ENCODE measurements around the gene CCDC142. TPM values are rescaled to one million over a fixed set of nuclear protein-coding genes. Genes with fewer than 3 reads are reported as not detected.
A peak's percentile ranks its signal among the peaks of the same experiment; 100 is the strongest.

CCDC142 gene
- total and polyA plus RNA-seq, 9 of the 15 experiments (the other 6 are each of a cell fraction or from before 2014, with no cell fraction given) = 0.55 to 11.7 (median 7.2) TPM

GRCh38 chr2:74436848-74437695 lies 45.7 kb downstream of the CCDC142 start:
- ChIA-PET POLR2A (interaction anchor here (1.0 kb wide), 1 partner anchor 17 kb away, joined by 5 read pairs; the partner anchor contains the start of gene INO80B), CTCF (ENCODE audit: low intra/inter-chr PET ratio) (no interaction called here)
- peaks cover 16 to 42% of the 10 kb centered on the region in 2 experiments; a peak in 4 of 5 replicates for H3K4me1 ChIP-seq (replicated peaks in 1 of 2; ENCODE audit: control insufficient read depth in 2 of 2, insufficient read depth in 2 of 2, low read length in 2 of 2)
- no peaks in the 10 kb centered on the region for H3K36me3 ChIP-seq (ENCODE audit: control insufficient read depth, insufficient read depth, low read length)
- peak overlapping the region in 1 of 2 experiments; percentile 54; a peak in 2 of 4 replicates for H3K9ac ChIP-seq (ENCODE audit: insufficient read depth in 1 of 2, low read depth in 2 of 2, low read length in 2 of 2)
- no peaks in the 10 kb centered on the region for H3K9me1 ChIP-seq (ENCODE audit: control insufficient read depth, insufficient read depth, low read length)
- no peak for FAIRE-seq
- no peaks in the 10 kb centered on the region for H4K20me1 ChIP-seq (replicated peaks; ENCODE audit: control insufficient read depth, insufficient read depth, low read length)
- no peak overlapping the region for H3K4me3 ChIP-seq
- no TSS peak for BruUV-seq (replicated peaks)
- in situ Hi-C loops (cut with MboI) (no loop called here), intact Hi-C loops (cut with micrococcal nuclease) (no loop called here)
- H3K9me3 ChIP-seq (replicated peaks; ENCODE audit: control insufficient read depth, insufficient read depth, low read depth, low read length) = no peaks in the 10 kb centered on the region
- no peak overlapping the region for H3K27ac ChIP-seq (ENCODE audit: extremely low read depth, low read depth, low read length)
- no peak overlapping the region for H3K4me2 ChIP-seq (ENCODE audit: insufficient read depth, low read length)
- DNase-seq (ENCODE audit: extremely low read depth in 1 of 4, low spot score in 3 of 4) = peak in 1 of 4 experiments; percentile 43
- no peaks in the 10 kb centered on the region for H3K79me2 ChIP-seq (ENCODE audit: control insufficient read depth, insufficient read depth, low read length)
- WGBS (ENCODE audit: insufficient coverage, low coverage, missing lambda C conversion rate) = 49% methylated on average over 6 of the region's 6 CpGs
- no peak for TF ChIP-seq CXXC5 (CRISPR knock-in tag; IDR thresholded peaks at IDR 0.05)
- 0 out of 2 replicates have a peak, but pooled peaks have one; percentile 24 for TF ChIP-seq BCOR (IDR thresholded peaks at IDR 0.05)
- peak; percentile 84 for TF ChIP-seq ZFP36 (IDR thresholded peaks at IDR 0.05; ENCODE audit: low read depth, low read length, partially characterized antibody)
- TF ChIP-seq SREBF1 (IDR thresholded peaks at IDR 0.05; ENCODE audit: borderline replicate concordance, low read depth, low read length) = no peak
- H3K27me3 ChIP-seq (ENCODE audit: control insufficient read depth in 2 of 2, insufficient read depth in 2 of 2, low read length in 2 of 2) = no peaks in the 10 kb centered on the region
- no peak for ATAC-seq
- no peak overlapping the region for H2AFZ ChIP-seq (ENCODE audit: low read depth, low read length)

Measured in K562 (cell line).